Heart left ventricle (tissue), 16 donors: ENCODE measurements around the gene LAGE3. TPM values are rescaled to one million over a fixed set of nuclear protein-coding genes. Genes with fewer than 3 reads are reported as not detected.
A peak's percentile ranks its signal among the peaks of the same experiment; 100 is the strongest.

ENCODE experiments used
- ATAC-seq, 4 donors: fragments of 200-7000 bp; cut with Tn5 transposase; one replicate each; pipeline ENCODE4 v1.9.1; 2020 to 2022; ENCODE audit warnings: moderate library complexity in 4 of 4, mild to moderate bottlenecking in 3 of 4, moderate number of reproducible peaks in 1 of 4
- DNase-seq, 5 donors: peaks; one replicate each; pipeline ENCODE4 v3.0.0-alpha.2; 2020
- H3K27ac ChIP-seq, 12 donors: fragments of 200-600 bp; sonication (generic) in 4 of 12; one replicate each; pipeline versions ENCODE4 v1.5.0 to v1.8.0; 2016 to 2022; ENCODE audit warnings: mild to moderate bottlenecking in 2 of 12
- H3K27me3 ChIP-seq, 9 donors: fragments of 200-600 bp; sonication (generic) in 2 of 9; one replicate each; pipeline versions ENCODE4 v1.5.1 to v1.8.0; 2016 to 2022; ENCODE audit warnings: mild to moderate bottlenecking in 3 of 9
- H3K36me3 ChIP-seq, 9 donors: fragments of 200-600 bp; sonication (generic) in 2 of 9; one replicate each; pipeline versions ENCODE4 v1.5.0 to v1.8.0; 2018 to 2022; ENCODE audit warnings: mild to moderate bottlenecking in 2 of 9
- H3K4me1 ChIP-seq, 12 donors: fragments of 200-600 bp; sonication (generic) in 4 of 12; one replicate each; pipeline versions ENCODE4 v1.5.0 to v1.8.0; 2016 to 2022; ENCODE audit warnings: mild to moderate bottlenecking in 3 of 12
- H3K4me3 ChIP-seq, 12 donors: fragments of 200-600 bp; sonication (generic) in 4 of 12; one replicate each; pipeline versions ENCODE4 v1.5.0 to v1.8.0; 2017 to 2022; ENCODE audit warnings: mild to moderate bottlenecking in 9 of 12, moderate library complexity in 4 of 12
- H3K9me3 ChIP-seq, 12 donors: fragments of 200-600 bp; sonication (generic) in 4 of 12; one replicate each; pipeline versions ENCODE4 v1.5.0 to v1.8.0; 2016 to 2022; ENCODE audit warnings: mild to moderate bottlenecking in 1 of 12
- POLR2A ChIP-seq, 2 donors: fragments of 450-650 bp; IDR thresholded peaks; one replicate each; pipeline ENCODE4 v1.6.1; 2017; ENCODE audit warnings: antibody characterized with exemption in 2 of 2, mild to moderate bottlenecking in 2 of 2, moderate library complexity in 2 of 2
- WGBS, 4 donors: extraction: QIAGEN DNeasy Blood & Tissue Kit in 2 of 4; methylation state at CpG; one replicate each; pipeline versions ENCODE4 v1.1.5 to v1.1.7; 2013 to 2018; 5-methylcytosine and 5-hydroxymethylcytosine counted together
- intact Hi-C, 10 donors: fragments of 100-400 bp; cut with DNase I; formaldehyde crosslinking; loops; one replicate each; pipeline versions ENCODE4 v1.11.1 to v1.14.2; 2022
- microRNA-seq, 4 donors: library from miRNA; unstranded; fragments of <30 nt; microRNA quantifications; one replicate each; pipeline versions ENCODE4 to v1.2.0, GENCODE V29; 2017 to 2020
- polyA plus RNA-seq, 2 donors: library from polyadenylated mRNA; stranded (reverse); fragments of 200-250 nt; gene quantifications; one replicate each; pipeline ENCODE4 v1.2.3, GENCODE V29; 2013
- total RNA-seq, 9 donors: library from RNA; depleted of rRNA in 2 of 9; stranded (reverse); fragments of >200 nt in 2 of 9; fragmentation: NEBNext Ultra II Directional in 3 of 9; extraction: Animal tissue kit (Norgen Biotek cat#: 25700) in 3 of 9; gene quantifications; one replicate each; pipeline versions ENCODE4 v1.1.0 to v1.2.4, GENCODE V29; 2016 to 2023
- TF ChIP-seq, protein P1 (sequence below), 12 donors: fragments of 200-600 bp; sonication (generic) in 4 of 12; IDR thresholded peaks; one replicate each; pipeline versions ENCODE4 v1.5.0 to v1.8.0; 2018 to 2022; ENCODE audit warnings: antibody characterized with exemption in 12 of 12, mild to moderate bottlenecking in 5 of 12
- donor health status: ischemic (EF 13 %, LVEDD 7.1; RV severe dilation, severe dysfunction).
- donor health status: healthy with polysubstance abuse.
- donor health status: DM: no; HTN: yes; CAD: no.
- donor health status: DM: no; HTN: no; CAD: no.
- donor health status: ischemic (EF 25% LVEDD 6.9; RV normal size, moderate dysfunction).
- donor health status: ischemic (EF 25% LVEDD 5.7; RV mildly dilated, moderate dysfunction).
- donor health status: healthy.
- donor health status: DM: yes; HTN: yes; CAD: no.
- donor health status: ischemic (EF 35%, LVEDD 5.7; RV mildly dilated, moderate dysfunction).
- donor health status: nonischemic (EF 11% LVEDD 7.7; RV severe dilation, severe dysfunction).
- donor health status: DM: yes; HTN: yes; CAD: no.
- donor health status: PGD.
- donor health status: ischemic (EF 29% LVEDD 5.4; RV normal size, mild dysfunction).
- donor health status: nonischemic (EF 23%, LVEDD 6.1; RV moderate dilation, normal function).

Gene LAGE3
- total and polyA plus RNA-seq, 11 donors: 15.1 to 26.8 (median 18.9) TPM

DNA sequence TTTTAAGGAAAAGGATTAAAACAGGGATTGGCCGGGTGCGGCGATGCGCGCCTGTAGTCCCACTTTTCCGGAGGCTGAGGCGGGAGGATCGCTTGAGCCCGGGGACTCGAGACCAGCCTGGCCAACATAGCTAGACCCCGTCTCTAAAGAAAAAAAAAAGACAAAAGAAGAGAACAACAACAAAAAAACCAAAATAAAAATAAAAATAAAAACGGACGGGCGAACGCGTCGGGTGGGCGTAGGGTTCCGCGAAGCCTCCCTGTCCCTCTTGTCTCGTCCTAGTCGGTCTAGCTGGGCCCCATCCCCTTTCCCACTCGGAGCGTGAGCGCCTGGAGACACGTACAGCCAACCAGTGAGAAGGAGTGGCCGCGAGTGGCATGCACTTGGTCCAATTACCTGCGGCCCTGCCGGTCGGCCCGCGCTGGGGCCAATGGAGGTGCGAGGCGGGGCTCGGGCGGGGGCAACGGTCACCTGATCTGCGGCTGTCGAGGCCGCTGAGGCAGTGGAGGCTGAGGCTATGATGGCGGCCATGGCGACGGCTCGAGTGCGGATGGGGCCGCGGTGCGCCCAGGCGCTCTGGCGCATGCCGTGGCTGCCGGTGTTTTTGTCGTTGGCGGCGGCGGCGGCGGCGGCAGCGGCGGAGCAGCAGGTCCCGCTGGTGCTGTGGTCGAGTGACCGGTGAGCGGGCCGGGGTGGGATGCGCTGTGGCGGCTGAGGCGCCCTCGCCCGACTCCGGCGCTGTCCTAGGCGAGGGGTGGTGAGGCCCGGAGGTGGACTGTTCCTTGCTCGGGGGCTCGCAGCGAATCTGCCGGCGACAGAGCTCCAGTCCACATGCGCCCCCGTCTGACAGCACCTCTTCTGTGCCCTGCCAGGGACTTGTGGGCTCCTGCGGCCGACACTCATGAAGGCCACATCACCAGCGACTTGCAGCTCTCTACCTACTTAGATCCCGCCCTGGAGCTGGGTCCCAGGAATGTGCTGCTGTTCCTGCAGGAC, 50.6 kb downstream of the LAGE3 start, which contains the start of gene ATP6AP1:
TSS of gene ATP6AP1 (plus strand) at position 502 of the 996 bp plus-strand sequence. CDS start at position 518, 16 bp downstream.
- H3K9me3 ChIP-seq: no peaks in the 10 kb centered on the region
- H3K4me3 ChIP-seq: peak within 1 kb of the TSS; percentile 51 to 98 (median 78)
- DNase-seq (peak; percentile 94 to 96 (median 95)), ATAC-seq (peak; percentile 96 to 99 (median 98))
- TF ChIP-seq POLR2A (IDR thresholded peaks at IDR 0.05): peak in 1 of 2 donors; percentile 70
- TF ChIP-seq, protein P1, sequence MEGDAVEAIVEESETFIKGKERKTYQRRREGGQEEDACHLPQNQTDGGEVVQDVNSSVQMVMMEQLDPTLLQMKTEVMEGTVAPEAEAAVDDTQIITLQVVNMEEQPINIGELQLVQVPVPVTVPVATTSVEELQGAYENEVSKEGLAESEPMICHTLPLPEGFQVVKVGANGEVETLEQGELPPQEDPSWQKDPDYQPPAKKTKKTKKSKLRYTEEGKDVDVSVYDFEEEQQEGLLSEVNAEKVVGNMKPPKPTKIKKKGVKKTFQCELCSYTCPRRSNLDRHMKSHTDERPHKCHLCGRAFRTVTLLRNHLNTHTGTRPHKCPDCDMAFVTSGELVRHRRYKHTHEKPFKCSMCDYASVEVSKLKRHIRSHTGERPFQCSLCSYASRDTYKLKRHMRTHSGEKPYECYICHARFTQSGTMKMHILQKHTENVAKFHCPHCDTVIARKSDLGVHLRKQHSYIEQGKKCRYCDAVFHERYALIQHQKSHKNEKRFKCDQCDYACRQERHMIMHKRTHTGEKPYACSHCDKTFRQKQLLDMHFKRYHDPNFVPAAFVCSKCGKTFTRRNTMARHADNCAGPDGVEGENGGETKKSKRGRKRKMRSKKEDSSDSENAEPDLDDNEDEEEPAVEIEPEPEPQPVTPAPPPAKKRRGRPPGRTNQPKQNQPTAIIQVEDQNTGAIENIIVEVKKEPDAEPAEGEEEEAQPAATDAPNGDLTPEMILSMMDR (IDR thresholded peaks at IDR 0.05): peak in 2 of 12 donors; percentile 8 to 24
- peaks cover 0 to 28% (median 7%) of the 10 kb centered on the region in 12 donors for H3K4me1 ChIP-seq
- peaks cover 0 to 14% (median 6%) of the 10 kb centered on the region in 9 donors for H3K36me3 ChIP-seq
- H3K27ac ChIP-seq: peak within 1 kb of the TSS; percentile 8 to 90 (median 80)
- 7 to 50% (median 26%) methylated on average over 51 to 87 of the region's 87 CpGs for WGBS, 4 donors
- intact Hi-C loops: loop anchor here in 1 of 10 donors (2.0 kb wide), 1 partner anchor 62 kb away; the partner anchor contains the start of gene SLC10A3
- no peaks in the 10 kb centered on the region for H3K27me3 ChIP-seq

Small RNA genes lying within 50 kb of the gene (microRNA-seq; reads per million reads assigned to microRNA genes)
- 0 to 4.6 (median 0.41) reads per million in 4 donors for gene MIR6858

Other genes starting within 250 kb of the LAGE3 start
- not detected for gene OPN1MW3, start 221.7 kb downstream of the LAGE3 start, total RNA-seq
- not detected for gene OPN1MW3, start 221.7 kb downstream of the LAGE3 start, polyA plus RNA-seq
- not detected for gene TEX28, start 184.2 kb downstream of the LAGE3 start, total RNA-seq
- not detected for gene TEX28, start 184.2 kb downstream of the LAGE3 start, polyA plus RNA-seq
- 10 to 100 TPM in 2 of 9 donors, 1 to 10 TPM in 7; 2.0 to 13.4 (median 7.7) TPM for gene TKTL1, start 183.5 kb downstream of the LAGE3 start, total RNA-seq
- 10 to 100 TPM in 1 of 2 donors, 1 to 10 TPM in 1; 2.9 to 10.2 TPM for gene TKTL1, start 183.5 kb downstream of the LAGE3 start, polyA plus RNA-seq
- gene FLNA, start 104.6 kb downstream of the LAGE3 start, total RNA-seq: 100 to 1,000 TPM; 155 to 465 (median 234) TPM
- gene FLNA, start 104.6 kb downstream of the LAGE3 start, polyA plus RNA-seq: 100 to 1,000 TPM; 226 to 274 TPM
- gene EMD, start 100.0 kb downstream of the LAGE3 start, total RNA-seq: 10 to 100 TPM; 37.6 to 76.8 (median 52.8) TPM
- gene EMD, start 100.0 kb downstream of the LAGE3 start, polyA plus RNA-seq: 100 to 1,000 TPM in 1 of 2 donors, 10 to 100 TPM in 1; 71.9 to 152 TPM
- 1,000 to 10,000 TPM; 1,381 to 3,072 (median 2,052) TPM for gene RPL10, start 80.9 kb downstream of the LAGE3 start, total RNA-seq
- 1,000 to 10,000 TPM; 2,362 to 5,995 TPM for gene RPL10, start 80.9 kb downstream of the LAGE3 start, polyA plus RNA-seq
- 100 to 1,000 TPM in 2 of 9 donors, 10 to 100 TPM in 7; 26.7 to 117 (median 43.8) TPM for gene DNASE1L1, start 70.0 kb downstream of the LAGE3 start, total RNA-seq
- gene DNASE1L1, start 70.0 kb downstream of the LAGE3 start, polyA plus RNA-seq: 10 to 100 TPM; 27.7 to 57.1 TPM
- gene TAFAZZIN, start 67.7 kb downstream of the LAGE3 start, total RNA-seq: 10 to 100 TPM; 29.1 to 38.6 (median 34.5) TPM
- gene TAFAZZIN, start 67.7 kb downstream of the LAGE3 start, polyA plus RNA-seq: 10 to 100 TPM; 27.2 to 51.1 TPM
- gene ATP6AP1, start 50.6 kb downstream of the LAGE3 start, total RNA-seq: 100 to 1,000 TPM in 2 of 9 donors, 10 to 100 TPM in 7; 67.7 to 127 (median 84.2) TPM
- 100 to 1,000 TPM in 1 of 2 donors, 10 to 100 TPM in 1; 33.8 to 111 TPM for gene ATP6AP1, start 50.6 kb downstream of the LAGE3 start, polyA plus RNA-seq
- 100 to 1,000 TPM in 2 of 9 donors, 10 to 100 TPM in 7; 73.6 to 105 (median 92.2) TPM for gene GDI1, start 42.1 kb downstream of the LAGE3 start, total RNA-seq
- 100 to 1,000 TPM in 1 of 2 donors, 10 to 100 TPM in 1; 77.1 to 152 TPM for gene GDI1, start 42.1 kb downstream of the LAGE3 start, polyA plus RNA-seq
- gene FAM50A, start 35.1 kb downstream of the LAGE3 start, total RNA-seq: 10 to 100 TPM; 27.7 to 65.1 (median 41.2) TPM
- gene FAM50A, start 35.1 kb downstream of the LAGE3 start, polyA plus RNA-seq: 100 to 1,000 TPM; 118 to 119 TPM
- gene PLXNA3, start 21.0 kb downstream of the LAGE3 start, total RNA-seq: 10 to 100 TPM in 7 of 9 donors, 1 to 10 TPM in 2; 4.7 to 46.6 (median 15.3) TPM
- 10 to 100 TPM in 1 of 2 donors, 1 to 10 TPM in 1; 8.7 to 12.2 TPM for gene PLXNA3, start 21.0 kb downstream of the LAGE3 start, polyA plus RNA-seq
- 10 to 100 TPM; 40.6 to 92.8 (median 53.7) TPM for gene UBL4A, start 7.3 kb upstream of the LAGE3 start, total RNA-seq
- 10 to 100 TPM; 34.6 to 72.8 TPM for gene UBL4A, start 7.3 kb upstream of the LAGE3 start, polyA plus RNA-seq
- 10 to 100 TPM in 8 of 9 donors, 1 to 10 TPM in 1; 8.3 to 33.3 (median 15.5) TPM for gene SLC10A3, start 11.3 kb upstream of the LAGE3 start, total RNA-seq
- gene SLC10A3, start 11.3 kb upstream of the LAGE3 start, polyA plus RNA-seq: 10 to 100 TPM; 12.2 to 50.6 TPM
- gene FAM3A, start 37.0 kb upstream of the LAGE3 start, total RNA-seq: 10 to 100 TPM; 36.2 to 82.6 (median 48.6) TPM
- gene FAM3A, start 37.0 kb upstream of the LAGE3 start, polyA plus RNA-seq: 10 to 100 TPM; 66.1 to 72.2 TPM
- 10 to 100 TPM in 5 of 9 donors, 1 to 10 TPM in 4; 7.2 to 41.3 (median 11.2) TPM for gene G6PD, start 67.6 kb upstream of the LAGE3 start, total RNA-seq
- gene G6PD, start 67.6 kb upstream of the LAGE3 start, polyA plus RNA-seq: 10 to 100 TPM in 1 of 2 donors, 1 to 10 TPM in 1; 5.9 to 20.5 TPM
- 10 to 100 TPM in 8 of 9 donors, 1 to 10 TPM in 1; 7.1 to 25.4 (median 15.3) TPM for gene IKBKG, start 68.3 kb upstream of the LAGE3 start, total RNA-seq
- 10 to 100 TPM; 13.0 to 29.4 TPM for gene IKBKG, start 68.3 kb upstream of the LAGE3 start, polyA plus RNA-seq
- gene CTAG1A, start 105.9 kb upstream of the LAGE3 start, total RNA-seq: not detected
- not detected for gene CTAG1A, start 105.9 kb upstream of the LAGE3 start, polyA plus RNA-seq
- not detected for gene CTAG1B, start 140.0 kb upstream of the LAGE3 start, total RNA-seq
- gene CTAG1B, start 140.0 kb upstream of the LAGE3 start, polyA plus RNA-seq: not detected
- under 1 TPM in 1 of 9 donors, not detected in 8; 0.61 TPM for gene CTAG2, start 174.3 kb upstream of the LAGE3 start, total RNA-seq
- gene CTAG2, start 174.3 kb upstream of the LAGE3 start, polyA plus RNA-seq: not detected